ENCODE data around the gene BAHCC1. TPM values are rescaled to one million over a fixed set of nuclear protein-coding genes. Genes with fewer than 3 reads are reported as not detected.

BAHCC1 gene
- total and polyA plus RNA-seq, 9 of the 15 experiments (the other 6 are each of a cell fraction or from before 2014, with no cell fraction given): 0.14 to 26.9 (median 5.0) TPM

- TF ChIP-seq RAD21 (CRISPR knock-in tag; conservative IDR thresholded peaks at IDR 0.05 in 1 of 2, IDR thresholded peaks at IDR 0.05 in 1 of 2) (no peak), HNRNPL (IDR thresholded peaks at IDR 0.05; ENCODE audit: low read depth, low read length) (no peak), MAX (CRISPR knock-in tag; IDR thresholded peaks at IDR 0.05) (no peak), GTF3C2 (IDR thresholded peaks at IDR 0.05; ENCODE audit: borderline replicate concordance, extremely low read depth, insufficient read length) (no peak), ZNF274 (IDR thresholded peaks at IDR 0.05; ENCODE audit: borderline replicate concordance, low read depth, low read length) (no peak)
These were observed 33.3 kb downstream of the BAHCC1 start (continued) for GRCh38 chr17:81428516-81428915.
